Measurements from ENCODE around the gene KIF12.

DNA sequence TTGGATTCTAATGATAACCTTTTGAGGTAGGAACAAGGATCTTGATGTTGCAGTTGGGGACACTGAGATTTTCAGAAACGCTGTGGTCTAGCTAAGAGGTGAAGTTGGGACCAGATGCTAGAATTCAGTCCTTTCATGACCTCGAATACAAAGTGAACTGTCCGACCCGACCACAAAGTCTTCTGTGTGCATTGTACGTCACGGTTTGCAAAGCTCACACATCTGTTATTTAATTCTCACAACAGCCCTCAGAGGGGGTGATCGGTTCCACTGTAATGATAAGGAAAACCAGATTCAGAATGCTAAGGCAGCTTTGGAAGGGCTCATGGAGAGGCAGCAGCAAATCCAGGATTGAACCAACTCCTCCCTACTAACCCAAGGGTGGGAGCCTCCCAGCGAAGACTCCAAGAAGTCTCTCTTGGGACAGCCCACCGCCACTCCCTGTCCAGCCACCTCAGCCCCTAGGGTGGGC, 16.6 kb upstream of the KIF12 start:
- TF ChIP-seq POLR2A (IDR thresholded peaks at IDR 0.05; ENCODE audit: low read depth, low read length) (no peak), POLR2AphosphoS5 (IDR thresholded peaks at IDR 0.05; ENCODE audit: low read depth, low read length) (no peak), TAF1 (IDR thresholded peaks at IDR 0.05; ENCODE audit: borderline replicate concordance, low read depth, low read length) (no peak)

Data from GM12892 (cell line).